K562 (cell line): ENCODE data around the gene CCSER2.

Experiments used
- CHCHD3 ChIP-seq: fragments of 250-450 bp; sonication (Bioruptor Pico); IDR thresholded peaks from 2 replicates; pipeline ENCODE4 v2.1.2; 2022; ENCODE audit warnings: mild to moderate bottlenecking
- POLR2A ChIP-seq: fragments of 450-650 bp; conservative IDR thresholded peaks from 2 replicates; pipeline ENCODE4 v1.6.1; 2016
- ZNF217 ChIP-seq: sonication (generic); formaldehyde crosslinking; IDR thresholded peaks from 2 replicates; pipeline ENCODE4 v1.8.0; 2022; ENCODE audit warnings: mild to moderate bottlenecking, missing genetic modification reagents

DNA sequence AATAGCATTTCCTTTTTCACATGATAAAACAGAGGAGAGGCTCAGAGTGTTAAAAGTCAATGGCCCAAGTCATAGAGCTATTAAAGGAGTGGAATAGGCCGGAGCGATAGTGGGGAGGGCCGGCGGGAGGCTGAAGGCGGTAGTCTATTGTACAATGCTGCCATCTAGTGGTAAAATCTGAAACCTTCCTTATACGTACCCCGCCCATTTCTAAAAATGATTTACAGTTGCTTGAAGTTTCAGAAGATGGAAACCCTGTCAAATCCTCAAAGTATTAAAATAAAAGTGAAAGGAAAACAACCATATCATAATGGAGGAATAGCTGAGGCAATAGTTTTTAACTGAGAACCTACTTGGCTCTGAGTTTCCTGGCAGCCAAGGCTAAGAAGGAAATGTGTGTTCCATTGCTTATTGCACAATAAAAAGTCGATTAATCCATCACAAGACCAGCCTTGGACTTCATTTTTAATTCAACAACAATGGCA lies 209.1 kb downstream of the CCSER2 start:
- TF ChIP-seq CHCHD3 (CRISPR knock-in tag) (no peak), POLR2A (no peak), ZNF217 (no peak)
